ENCODE measurements around the gene SGPL1.

Gene SGPL1

GRCh38 chr10:70812814-70813213 is 2.9 kb upstream of the SGPL1 start:
- FAIRE-seq: no peak

GRCh38 chr10:70814126-70814525 is 1.6 kb upstream of the SGPL1 start:
- FAIRE-seq: no peak

- FAIRE-seq: peak; percentile 97
Measured at GRCh38 chr10:70816220-70816894, 609 bp downstream of the SGPL1 start.

- no peak for FAIRE-seq
Measured at GRCh38 chr10:70820976-70821750, 5.4 kb downstream of the SGPL1 start.

GRCh38 chr10:70822076-70822820 is 6.5 kb downstream of the SGPL1 start:
- FAIRE-seq: no peak

GRCh38 chr10:70827086-70827757 is 11.5 kb downstream of the SGPL1 start:
- no peak for FAIRE-seq

GRCh38 chr10:70828923-70829322 is 13.2 kb downstream of the SGPL1 start:
- FAIRE-seq: no peak

GRCh38 chr10:70829543-70829942 is 13.8 kb downstream of the SGPL1 start:
- FAIRE-seq: no peak

GRCh38 chr10:70830164-70830563 is 14.4 kb downstream of the SGPL1 start:
- FAIRE-seq: no peak

GRCh38 chr10:70832221-70832620 is 16.5 kb downstream of the SGPL1 start:
- FAIRE-seq: no peak

- FAIRE-seq: no peak
Measured at GRCh38 chr10:70832852-70833528, 17.2 kb downstream of the SGPL1 start.

- no peak for FAIRE-seq
Measured at GRCh38 chr10:70833601-70834000, 17.9 kb downstream of the SGPL1 start.

- no peak for FAIRE-seq
Measured at GRCh38 chr10:70834021-70834420, 18.3 kb downstream of the SGPL1 start.

GRCh38 chr10:70834441-70835151 is 18.8 kb downstream of the SGPL1 start:
- no peak for FAIRE-seq

- FAIRE-seq: no peak
Measured at GRCh38 chr10:70836319-70836718, 20.6 kb downstream of the SGPL1 start.

- no peak for FAIRE-seq
Measured at GRCh38 chr10:70837660-70838059, 21.9 kb downstream of the SGPL1 start.

- FAIRE-seq: no peak
Measured at GRCh38 chr10:70838270-70838805, 22.6 kb downstream of the SGPL1 start.

GRCh38 chr10:70840836-70841235 is 25.1 kb downstream of the SGPL1 start:
- FAIRE-seq: no peak

GRCh38 chr10:70843333-70843732 is 27.6 kb downstream of the SGPL1 start:
- FAIRE-seq: no peak

- FAIRE-seq: no peak
Measured at GRCh38 chr10:70843776-70844489, 28.2 kb downstream of the SGPL1 start.

- FAIRE-seq: no peak
Measured at GRCh38 chr10:70845256-70845655, 29.5 kb downstream of the SGPL1 start.

All from G401.6 (cell line).